HepG2 (cell line): ENCODE data around the gene SETD1A. TPM values are rescaled to one million over a fixed set of nuclear protein-coding genes. Genes with fewer than 3 reads are reported as not detected.
A peak's percentile ranks its signal among the peaks of the same experiment; 100 is the strongest.

Source experiments
- ELF4 ChIP-seq: sonication (generic); formaldehyde crosslinking; IDR thresholded peaks from 2 replicates; pipeline ENCODE4 v1.5.0; 2020; ENCODE audit warnings: missing genetic modification reagents, mild to moderate bottlenecking, moderate library complexity, borderline replicate concordance
- MXD4 ChIP-seq: IDR thresholded peaks from 2 replicates; pipeline ENCODE4 v1.6.1; 2016; ENCODE audit warnings: mild to moderate bottlenecking, missing biosample characterization, missing genetic modification reagents
- NFIC ChIP-seq: IDR thresholded peaks from 2 replicates; pipeline ENCODE4 v1.6.1; 2012; ENCODE audit warnings: mild to moderate bottlenecking, low read length, inconsistent platforms
- RFX3 ChIP-seq: IDR thresholded peaks from 2 replicates; pipeline ENCODE4 v1.6.1; 2016; ENCODE audit warnings: missing biosample characterization, missing genetic modification reagents
- TBX3 ChIP-seq: fragments of 450-650 bp; IDR thresholded peaks from 2 replicates; pipeline ENCODE4 v1.6.1; 2017; ENCODE audit warnings: antibody characterized with exemption, mild to moderate bottlenecking, inconsistent platforms, borderline replicate concordance
- ZBTB20 ChIP-seq: sonication (generic); formaldehyde crosslinking; IDR thresholded peaks from 2 replicates; pipeline ENCODE4 v1.8.1; 2023; ENCODE audit warnings: missing genetic modification reagents, low read depth, mild to moderate bottlenecking, borderline replicate concordance
- ZKSCAN8 ChIP-seq: IDR thresholded peaks from 2 replicates; pipeline ENCODE4 v1.6.1; 2016; ENCODE audit warnings: borderline replicate concordance, missing genetic modification reagents, missing compliant biosample characterization
- ZNF317 ChIP-seq: sonication (generic); formaldehyde crosslinking; IDR thresholded peaks from 2 replicates; pipeline ENCODE4 v1.5.0; 2020; ENCODE audit warnings: mild to moderate bottlenecking, missing genetic modification reagents
- ZNF333 ChIP-seq: sonication (generic); formaldehyde crosslinking; IDR thresholded peaks from 2 replicates; pipeline ENCODE4 v1.4.0; 2020; ENCODE audit warnings: mild to moderate bottlenecking, missing genetic modification reagents, borderline replicate concordance
- ZNF549 ChIP-seq: sonication (generic); formaldehyde crosslinking; IDR thresholded peaks from 2 replicates; pipeline ENCODE4 v1.5.0; 2020; ENCODE audit warnings: missing genetic modification reagents
- ZNF567 ChIP-seq: sonication (generic); formaldehyde crosslinking; IDR thresholded peaks from 2 replicates; pipeline ENCODE4 v1.8.1; 2023; ENCODE audit warnings: mild to moderate bottlenecking, missing genetic modification reagents, borderline replicate concordance
- ZNF570 ChIP-seq: sonication (generic); formaldehyde crosslinking; IDR thresholded peaks from 2 replicates; pipeline ENCODE4 v1.4.0; 2020; ENCODE audit warnings: mild to moderate bottlenecking, missing genetic modification reagents, borderline replicate concordance
- ZNF644 ChIP-seq: IDR thresholded peaks from 2 replicates; pipeline ENCODE4 v1.6.1; 2016; ENCODE audit warnings: low read depth
- ZNF773 ChIP-seq: sonication (generic); formaldehyde crosslinking; IDR thresholded peaks from 2 replicates; pipeline ENCODE4 v1.4.0; 2020; ENCODE audit warnings: missing genetic modification reagents, borderline replicate concordance
- polyA plus RNA-seq, 8 experiments: library from polyadenylated mRNA; depleted of rRNA in 3 of 8; stranded (reverse) in 7 of 8; unstranded in 1 of 8; fragments of >200 nt; fragmentation: Illumina TruSeq in 4 of 8; extraction: Trizol in 4 of 8; gene quantifications; 2 replicates each; pipeline versions ENCODE4 v1.2.1 to v1.2.3, GENCODE V29; 2011 to 2016; ENCODE audit warnings: low read depth in 4 of 8, missing spikeins in 1 of 8, mixed read lengths in 1 of 8; ENCODE audit not compliant: insufficient read depth in 1 of 8
- total RNA-seq, 5 experiments: library from RNA; depleted of rRNA; stranded (reverse); fragments of >200 nt; fragmentation: Illumina TruSeq; extraction: Trizol; gene quantifications; 2 replicates each; pipeline ENCODE4 v1.2.3, GENCODE V29; 2016; ENCODE audit warnings: low read depth in 1 of 5
- TF ChIP-seq, protein P1 (sequence below), 2 experiments: fragments of 450-650 bp in 1 of 2; sonication (generic) in 1 of 2; formaldehyde crosslinking; IDR thresholded peaks; 2 replicates each; pipeline versions ENCODE4 v1.5.0 to v1.8.0; 2020 to 2022; ENCODE audit warnings: mild to moderate bottlenecking in 1 of 2, missing genetic modification reagents in 1 of 2
- TF ChIP-seq, protein P2 (sequence below): sonication (generic); formaldehyde crosslinking; IDR thresholded peaks from 2 replicates; pipeline ENCODE4 v1.5.0; 2020; ENCODE audit warnings: missing genetic modification reagents, mild to moderate bottlenecking, borderline replicate concordance
- TF ChIP-seq, protein P3 (sequence below): sonication (generic); formaldehyde crosslinking; conservative IDR thresholded peaks from 2 replicates; pipeline ENCODE4 v1.4.0; 2020; ENCODE audit warnings: missing genetic modification reagents
- TF ChIP-seq, protein P4 (sequence below): sonication (generic); formaldehyde crosslinking; IDR thresholded peaks from 2 replicates; pipeline ENCODE4 v1.4.0; 2020; ENCODE audit warnings: missing genetic modification reagents, mild to moderate bottlenecking, borderline replicate concordance
- TF ChIP-seq, protein P5 (sequence below): sonication (generic); formaldehyde crosslinking; IDR thresholded peaks from 2 replicates; pipeline ENCODE4 v1.4.0; 2020; ENCODE audit warnings: missing genetic modification reagents

The SETD1A gene
- total and polyA plus RNA-seq, 2 of the 13 experiments (the other 11 are each of a cell fraction or from before 2014, with no cell fraction given): 3.8 to 5.6 TPM

DNA sequence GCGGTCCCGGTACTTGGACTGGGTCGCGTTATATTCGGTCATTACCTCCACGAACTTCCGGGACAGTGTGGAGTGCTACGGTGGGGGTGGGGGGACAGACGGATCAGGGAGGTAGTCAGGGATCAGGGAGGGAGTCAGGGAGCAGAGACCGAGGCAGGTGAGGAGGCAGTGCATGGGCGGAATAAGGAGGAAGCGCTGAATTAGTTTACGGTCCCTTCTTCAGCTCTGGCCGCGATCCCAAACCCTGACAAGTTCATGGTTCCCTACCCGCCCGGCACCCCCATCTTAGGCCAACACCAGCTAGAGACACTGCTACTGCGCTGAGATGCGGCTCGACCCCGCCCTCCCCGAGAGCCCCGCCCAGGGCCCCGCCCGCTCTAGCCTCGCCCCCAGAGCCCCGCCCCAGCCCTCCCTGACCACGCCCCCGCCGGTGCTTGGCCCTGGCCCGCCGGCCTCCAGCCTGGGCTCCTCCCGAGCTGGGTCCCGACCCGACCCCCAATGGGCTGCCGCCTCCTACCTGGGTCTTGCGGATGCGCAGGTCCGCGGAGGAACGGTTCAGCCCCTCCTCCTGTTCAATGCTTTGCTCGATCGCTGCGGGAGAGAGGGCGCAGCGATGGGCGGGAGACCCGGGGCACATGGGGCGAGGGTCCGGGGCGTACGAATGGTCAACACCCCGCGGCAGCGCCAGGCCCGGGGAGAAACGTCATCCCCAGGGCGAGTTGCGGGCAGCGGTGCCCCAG lies 39.6 kb downstream of the SETD1A start (continued):
- TF ChIP-seq ZNF567 (CRISPR knock-in tag): peak; percentile 64
- TF ChIP-seq ELF4 (CRISPR knock-in tag): no peak
- TF ChIP-seq ZNF549 (CRISPR knock-in tag): no peak
- TF ChIP-seq, protein P1, sequence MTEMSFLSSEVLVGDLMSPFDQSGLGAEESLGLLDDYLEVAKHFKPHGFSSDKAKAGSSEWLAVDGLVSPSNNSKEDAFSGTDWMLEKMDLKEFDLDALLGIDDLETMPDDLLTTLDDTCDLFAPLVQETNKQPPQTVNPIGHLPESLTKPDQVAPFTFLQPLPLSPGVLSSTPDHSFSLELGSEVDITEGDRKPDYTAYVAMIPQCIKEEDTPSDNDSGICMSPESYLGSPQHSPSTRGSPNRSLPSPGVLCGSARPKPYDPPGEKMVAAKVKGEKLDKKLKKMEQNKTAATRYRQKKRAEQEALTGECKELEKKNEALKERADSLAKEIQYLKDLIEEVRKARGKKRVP (CRISPR knock-in tag; IDR thresholded peaks at IDR 0.05): no peak
- no peak; the same call in 1 of the 2 replicates for TF ChIP-seq ZNF773
- no peak for TF ChIP-seq RFX3 (CRISPR knock-in tag)
- TF ChIP-seq, protein P2, sequence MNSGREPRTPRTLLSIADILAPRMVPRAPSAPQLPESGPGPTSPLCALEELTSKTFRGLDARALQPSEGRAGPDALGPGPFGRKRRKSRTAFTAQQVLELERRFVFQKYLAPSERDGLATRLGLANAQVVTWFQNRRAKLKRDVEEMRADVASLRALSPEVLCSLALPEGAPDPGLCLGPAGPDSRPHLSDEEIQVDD (CRISPR knock-in tag): peak; percentile 31; the same call in 1 of the 2 replicates
- no peak for TF ChIP-seq NFIC
- TF ChIP-seq, protein P3, sequence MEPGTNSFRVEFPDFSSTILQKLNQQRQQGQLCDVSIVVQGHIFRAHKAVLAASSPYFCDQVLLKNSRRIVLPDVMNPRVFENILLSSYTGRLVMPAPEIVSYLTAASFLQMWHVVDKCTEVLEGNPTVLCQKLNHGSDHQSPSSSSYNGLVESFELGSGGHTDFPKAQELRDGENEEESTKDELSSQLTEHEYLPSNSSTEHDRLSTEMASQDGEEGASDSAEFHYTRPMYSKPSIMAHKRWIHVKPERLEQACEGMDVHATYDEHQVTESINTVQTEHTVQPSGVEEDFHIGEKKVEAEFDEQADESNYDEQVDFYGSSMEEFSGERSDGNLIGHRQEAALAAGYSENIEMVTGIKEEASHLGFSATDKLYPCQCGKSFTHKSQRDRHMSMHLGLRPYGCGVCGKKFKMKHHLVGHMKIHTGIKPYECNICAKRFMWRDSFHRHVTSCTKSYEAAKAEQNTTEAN: 0 out of 2 replicates have a peak, but pooled peaks have one; percentile 23
- TF ChIP-seq MXD4 (CRISPR knock-in tag): no peak
- TF ChIP-seq ZBTB20: peak; percentile 72
- TF ChIP-seq ZKSCAN8 (CRISPR knock-in tag): no peak; the same call in 1 of the 2 replicates
- TF ChIP-seq ZNF333 (CRISPR knock-in tag): peak; percentile 50
- peak; percentile 15; the same call in 1 of the 2 replicates for TF ChIP-seq ZNF570 (CRISPR knock-in tag)
- no peak for TF ChIP-seq TBX3
- TF ChIP-seq, protein P4, sequence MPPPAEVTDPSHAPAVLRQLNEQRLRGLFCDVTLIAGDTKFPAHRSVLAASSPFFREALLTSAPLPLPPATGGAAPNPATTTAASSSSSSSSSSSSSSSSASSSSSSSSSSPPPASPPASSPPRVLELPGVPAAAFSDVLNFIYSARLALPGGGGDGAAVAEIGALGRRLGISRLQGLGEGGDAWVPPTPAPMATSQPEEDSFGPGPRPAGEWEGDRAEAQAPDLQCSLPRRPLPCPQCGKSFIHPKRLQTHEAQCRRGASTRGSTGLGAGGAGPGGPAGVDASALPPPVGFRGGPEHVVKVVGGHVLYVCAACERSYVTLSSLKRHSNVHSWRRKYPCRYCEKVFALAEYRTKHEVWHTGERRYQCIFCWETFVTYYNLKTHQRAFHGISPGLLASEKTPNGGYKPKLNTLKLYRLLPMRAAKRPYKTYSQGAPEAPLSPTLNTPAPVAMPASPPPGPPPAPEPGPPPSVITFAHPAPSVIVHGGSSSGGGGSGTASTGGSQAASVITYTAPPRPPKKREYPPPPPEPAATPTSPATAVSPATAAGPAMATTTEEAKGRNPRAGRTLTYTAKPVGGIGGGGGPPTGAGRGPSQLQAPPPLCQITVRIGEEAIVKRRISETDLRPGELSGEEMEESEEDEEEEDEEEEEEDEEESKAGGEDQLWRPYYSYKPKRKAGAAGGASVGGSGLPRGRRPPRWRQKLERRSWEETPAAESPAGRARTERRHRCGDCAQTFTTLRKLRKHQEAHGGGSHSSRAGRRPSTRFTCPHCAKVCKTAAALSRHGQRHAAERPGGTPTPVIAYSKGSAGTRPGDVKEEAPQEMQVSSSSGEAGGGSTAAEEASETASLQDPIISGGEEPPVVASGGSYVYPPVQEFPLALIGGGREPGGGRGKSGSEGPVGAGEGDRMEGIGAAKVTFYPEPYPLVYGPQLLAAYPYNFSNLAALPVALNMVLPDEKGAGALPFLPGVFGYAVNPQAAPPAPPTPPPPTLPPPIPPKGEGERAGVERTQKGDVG (CRISPR knock-in tag): no peak
- no peak for TF ChIP-seq ZNF644
- TF ChIP-seq ZNF317: peak; percentile 25; the same call in 1 of the 2 replicates
- TF ChIP-seq, protein P5, sequence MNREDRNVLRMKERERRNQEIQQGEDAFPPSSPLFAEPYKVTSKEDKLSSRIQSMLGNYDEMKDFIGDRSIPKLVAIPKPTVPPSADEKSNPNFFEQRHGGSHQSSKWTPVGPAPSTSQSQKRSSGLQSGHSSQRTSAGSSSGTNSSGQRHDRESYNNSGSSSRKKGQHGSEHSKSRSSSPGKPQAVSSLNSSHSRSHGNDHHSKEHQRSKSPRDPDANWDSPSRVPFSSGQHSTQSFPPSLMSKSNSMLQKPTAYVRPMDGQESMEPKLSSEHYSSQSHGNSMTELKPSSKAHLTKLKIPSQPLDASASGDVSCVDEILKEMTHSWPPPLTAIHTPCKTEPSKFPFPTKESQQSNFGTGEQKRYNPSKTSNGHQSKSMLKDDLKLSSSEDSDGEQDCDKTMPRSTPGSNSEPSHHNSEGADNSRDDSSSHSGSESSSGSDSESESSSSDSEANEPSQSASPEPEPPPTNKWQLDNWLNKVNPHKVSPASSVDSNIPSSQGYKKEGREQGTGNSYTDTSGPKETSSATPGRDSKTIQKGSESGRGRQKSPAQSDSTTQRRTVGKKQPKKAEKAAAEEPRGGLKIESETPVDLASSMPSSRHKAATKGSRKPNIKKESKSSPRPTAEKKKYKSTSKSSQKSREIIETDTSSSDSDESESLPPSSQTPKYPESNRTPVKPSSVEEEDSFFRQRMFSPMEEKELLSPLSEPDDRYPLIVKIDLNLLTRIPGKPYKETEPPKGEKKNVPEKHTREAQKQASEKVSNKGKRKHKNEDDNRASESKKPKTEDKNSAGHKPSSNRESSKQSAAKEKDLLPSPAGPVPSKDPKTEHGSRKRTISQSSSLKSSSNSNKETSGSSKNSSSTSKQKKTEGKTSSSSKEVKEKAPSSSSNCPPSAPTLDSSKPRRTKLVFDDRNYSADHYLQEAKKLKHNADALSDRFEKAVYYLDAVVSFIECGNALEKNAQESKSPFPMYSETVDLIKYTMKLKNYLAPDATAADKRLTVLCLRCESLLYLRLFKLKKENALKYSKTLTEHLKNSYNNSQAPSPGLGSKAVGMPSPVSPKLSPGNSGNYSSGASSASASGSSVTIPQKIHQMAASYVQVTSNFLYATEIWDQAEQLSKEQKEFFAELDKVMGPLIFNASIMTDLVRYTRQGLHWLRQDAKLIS (CRISPR knock-in tag): 0 out of 2 replicates have a peak, but pooled peaks have one; percentile 22
